ENCODE data around the gene SPATA33.

Gene SPATA33

DNA sequence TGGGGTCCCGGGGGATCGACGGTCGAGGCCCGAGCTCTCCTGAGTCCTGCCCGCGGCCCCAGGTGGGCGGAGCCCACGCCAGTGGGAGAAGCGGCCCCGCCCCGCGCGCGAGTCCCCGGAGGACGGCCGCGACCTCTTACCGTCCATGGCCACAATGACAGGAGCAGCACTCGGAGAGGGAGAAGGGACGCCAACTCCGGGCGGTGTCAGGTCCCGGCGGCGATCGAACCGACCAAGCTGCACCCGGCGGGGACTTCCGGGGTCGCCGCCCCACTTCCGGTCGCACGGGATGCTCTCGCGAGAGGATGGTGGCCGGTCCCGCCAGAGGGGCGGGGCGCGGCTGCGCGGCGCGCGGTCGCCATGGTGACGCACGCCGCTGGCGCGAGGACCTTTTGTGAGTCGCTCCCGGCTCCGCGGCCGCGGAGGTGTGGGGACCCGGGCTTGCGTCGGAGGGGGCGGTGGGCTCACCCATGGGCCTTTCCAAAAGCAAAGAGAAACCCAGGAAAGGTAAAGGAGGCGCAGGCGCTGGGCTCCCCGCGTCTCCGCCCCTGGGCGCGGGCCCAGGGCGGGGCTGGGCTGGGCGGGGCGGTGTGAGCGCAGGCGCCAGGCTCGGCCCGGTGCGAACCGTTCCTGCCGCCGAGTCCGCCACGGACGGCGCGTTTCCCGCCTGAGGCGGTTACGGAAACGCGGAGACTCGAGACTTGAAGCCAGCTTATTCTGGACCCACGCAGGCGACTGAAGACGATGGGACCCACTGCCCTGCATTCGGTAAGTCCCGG is at the start of gene SPATA33, which contains the start of gene CHMP1A:
Gene SPATA33 (plus strand): TSS at position 395 of the 779 bp plus-strand sequence. CDS start 76 bp downstream, at position 471.
Gene CHMP1A (minus strand): TSS at position 267 of the 779 bp plus-strand sequence. CDS start 120 bp downstream, at position 147.
- DNase-seq: peak; percentile 87 to 89

DNA sequence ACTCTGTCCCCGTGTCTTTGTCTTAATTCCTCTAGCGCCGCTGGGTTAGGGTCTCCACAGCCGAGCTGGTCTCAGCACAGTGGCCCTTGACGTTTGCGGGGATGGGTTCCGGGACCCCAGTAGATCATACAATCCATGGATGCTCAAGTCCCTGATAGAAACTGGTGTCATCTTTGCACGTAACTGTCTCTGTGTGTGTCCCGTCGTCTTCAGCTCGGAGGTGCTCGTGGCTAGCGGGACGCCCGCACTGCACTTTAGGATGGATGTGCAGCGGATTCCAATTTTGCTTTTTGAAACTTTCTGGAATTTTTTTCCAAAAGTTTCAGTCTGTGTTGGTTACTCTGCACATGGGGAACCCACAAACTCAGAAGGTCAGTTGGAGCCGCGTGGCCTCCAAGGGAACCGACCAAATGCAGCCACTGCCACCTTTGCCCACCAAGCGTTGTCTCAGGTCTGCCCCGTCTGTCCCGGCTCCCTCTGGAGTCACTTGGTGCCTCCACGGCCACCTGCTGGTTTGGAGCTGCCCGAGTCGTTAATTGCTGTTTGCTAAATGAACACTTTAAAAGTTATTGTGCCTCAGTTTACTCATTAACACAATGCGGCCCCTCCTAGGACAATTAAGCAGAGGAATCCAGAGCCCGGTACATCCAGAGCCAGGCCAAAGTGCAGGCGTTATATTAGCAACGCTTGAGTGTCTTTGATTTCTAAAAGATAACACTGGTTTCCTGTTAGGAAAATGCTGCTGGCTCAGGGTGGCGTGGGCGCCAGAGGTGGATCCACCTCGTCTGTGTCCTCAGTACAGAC is 49.5 kb upstream of the SPATA33 start:
- DNase-seq: no peak

DNA sequence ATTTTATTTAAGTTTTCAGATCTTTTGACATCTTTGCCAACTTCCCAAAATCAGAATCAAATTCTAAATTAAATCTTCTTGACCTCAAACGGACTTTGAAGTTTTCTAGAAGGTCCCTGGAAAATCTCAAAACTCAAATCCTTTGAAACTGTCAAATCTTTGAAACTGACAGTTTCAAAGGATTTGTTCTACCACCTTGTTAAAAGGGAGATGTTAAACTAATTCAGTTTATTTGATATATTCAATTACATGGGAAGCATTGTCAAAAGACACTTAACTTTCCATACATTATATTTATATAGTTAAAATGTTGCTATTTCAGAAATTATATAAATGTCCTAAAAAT is 47.6 kb upstream of the SPATA33 start:
- no peak for DNase-seq

DNA sequence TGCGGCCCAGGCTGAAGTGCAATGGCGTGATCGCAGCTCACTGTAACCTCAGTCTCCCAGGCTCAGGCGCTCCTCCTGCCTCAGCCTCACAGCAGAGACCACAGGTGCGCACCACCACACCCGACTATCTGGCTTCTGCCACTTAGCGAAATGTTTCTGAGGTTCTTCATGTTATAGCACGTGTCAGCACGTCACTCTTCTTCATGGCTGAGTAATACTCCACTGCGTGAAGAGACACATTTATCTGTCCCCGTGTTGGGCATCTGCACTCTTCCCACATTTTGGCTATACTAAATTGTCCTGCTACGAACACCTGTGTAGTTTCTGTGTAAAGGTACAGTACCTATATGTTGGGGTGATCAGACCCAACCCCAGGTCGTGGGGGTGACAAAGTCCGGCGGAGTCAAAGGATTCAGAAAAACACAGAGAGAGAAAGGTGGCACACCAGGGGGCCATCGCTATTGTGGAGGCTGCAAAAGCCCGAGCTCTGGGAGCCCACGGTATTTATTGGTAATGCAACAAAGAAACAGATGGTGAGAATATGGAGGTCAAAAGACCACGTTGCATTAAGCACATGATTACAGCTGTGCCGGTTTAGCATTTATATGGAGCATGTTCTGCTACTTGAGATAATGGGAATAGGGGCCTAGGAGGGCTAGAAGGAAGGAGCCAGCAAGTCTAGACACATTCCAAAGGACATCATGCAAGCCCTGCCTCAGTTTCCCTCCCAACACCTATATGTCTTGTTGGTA is 45.0 kb upstream of the SPATA33 start:
- no peak for DNase-seq

DNA sequence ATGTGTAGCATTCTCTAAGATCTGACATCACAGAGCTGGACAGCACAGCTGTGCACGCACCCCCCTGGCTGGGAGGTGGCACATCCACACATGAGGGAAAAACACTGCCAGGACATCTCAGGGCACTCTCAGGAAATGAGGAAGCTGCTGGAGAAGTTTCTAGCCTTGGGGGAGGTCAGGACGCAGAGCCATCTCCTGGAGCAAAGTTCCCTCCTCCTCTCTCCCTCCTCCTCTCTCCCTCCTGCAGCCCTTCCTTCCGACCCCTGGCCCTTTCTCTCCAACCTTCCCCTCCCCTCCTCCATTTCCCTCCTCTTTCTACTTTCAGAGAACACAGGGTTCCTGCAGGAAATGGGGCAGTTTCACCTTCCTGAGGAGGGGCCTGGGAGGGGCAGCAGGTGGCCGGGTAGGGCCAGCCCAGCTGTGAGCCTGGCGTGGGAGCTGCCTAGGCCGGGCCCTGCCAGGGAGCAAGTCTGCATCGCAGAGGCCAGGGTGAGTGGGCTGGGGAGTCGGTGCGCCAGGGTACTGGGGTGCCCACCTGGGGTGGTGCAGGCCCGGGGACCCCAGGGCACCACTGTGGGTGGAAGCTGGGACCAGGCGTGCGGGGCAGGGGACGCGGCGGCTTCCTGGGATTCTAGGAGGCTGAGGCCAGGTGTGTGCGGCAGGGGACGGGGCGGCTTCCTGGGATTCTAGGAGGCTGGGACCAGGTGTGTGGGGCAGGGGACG is 44.2 kb upstream of the SPATA33 start, which contains the start of gene DPEP1:
Gene DPEP1 (plus strand): TSS at position 412 of the 723 bp plus-strand sequence. CDS start 16,769 bp downstream, outside the sequence.
- DNase-seq: no peak

DNA sequence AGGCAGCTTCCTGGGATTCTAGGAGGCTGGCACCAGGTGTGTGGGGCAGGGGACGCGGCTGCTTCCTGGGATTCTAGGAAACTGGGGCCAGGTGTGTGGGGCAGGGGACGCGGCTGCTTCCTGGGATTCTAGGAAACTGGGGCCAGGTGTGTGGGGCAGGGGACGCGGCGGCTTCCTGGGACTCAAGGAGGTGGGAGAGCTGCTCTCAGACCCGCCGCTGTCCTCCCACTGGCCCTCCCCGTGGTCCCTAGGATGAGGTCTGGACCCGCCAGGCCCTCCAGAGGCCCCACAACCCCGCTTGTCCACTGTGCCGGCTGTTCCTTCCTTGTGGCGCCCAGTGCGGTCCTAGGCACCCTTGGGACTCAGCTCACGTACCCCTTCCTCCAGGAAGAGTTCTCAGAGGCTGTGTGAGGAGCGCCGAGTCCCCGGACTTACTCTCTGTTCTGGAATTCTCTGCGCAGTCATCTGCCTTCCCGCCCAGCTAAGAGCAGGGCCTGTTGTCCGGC is 43.6 kb upstream of the SPATA33 start:
- no peak for DNase-seq

DNA sequence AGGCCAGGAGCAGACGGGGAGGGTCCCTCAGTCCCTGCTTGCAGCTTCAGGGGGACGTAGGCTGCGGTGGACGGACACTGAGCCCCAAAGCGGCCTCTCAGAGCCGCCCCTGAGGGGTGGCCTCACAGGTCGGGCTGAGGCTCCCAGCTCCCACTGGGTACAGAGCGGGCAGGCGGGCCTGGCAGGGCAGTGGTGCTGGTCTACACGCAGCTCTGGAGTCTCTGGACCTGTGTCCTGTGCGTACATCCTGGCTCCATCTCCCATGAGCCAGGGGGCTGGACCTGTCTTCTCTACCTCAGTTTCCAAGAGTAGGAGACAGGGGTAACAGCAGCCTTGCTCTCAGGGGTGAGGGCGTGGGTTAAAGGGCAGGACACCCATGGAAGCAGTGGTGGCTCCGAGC is 42.5 kb upstream of the SPATA33 start:
- no peak for DNase-seq

DNA sequence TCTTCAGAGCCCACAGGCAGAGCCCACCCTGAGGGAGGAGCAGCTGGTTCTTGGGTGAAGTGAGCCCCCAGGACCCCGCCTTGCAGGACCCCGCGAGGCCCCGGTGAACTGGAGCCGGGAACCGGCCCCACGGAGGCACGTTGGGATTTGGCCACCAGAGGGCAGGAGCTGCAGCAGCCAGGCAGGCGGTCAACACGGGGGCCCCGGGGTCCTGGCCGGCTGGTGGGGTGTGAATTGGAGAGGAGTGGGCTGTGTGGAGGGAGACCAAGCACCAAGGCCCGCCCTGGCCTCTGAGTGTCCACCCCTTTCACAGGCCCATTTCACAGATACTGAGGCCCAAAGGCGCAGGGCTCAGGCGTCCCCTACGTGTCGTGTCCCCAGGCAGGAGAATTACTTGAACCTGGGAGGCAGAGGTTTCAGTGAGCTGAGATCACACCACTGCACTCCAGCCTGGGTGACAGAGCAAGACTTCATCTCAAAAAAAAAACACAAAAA is 42.0 kb upstream of the SPATA33 start:
- DNase-seq: no peak

DNA sequence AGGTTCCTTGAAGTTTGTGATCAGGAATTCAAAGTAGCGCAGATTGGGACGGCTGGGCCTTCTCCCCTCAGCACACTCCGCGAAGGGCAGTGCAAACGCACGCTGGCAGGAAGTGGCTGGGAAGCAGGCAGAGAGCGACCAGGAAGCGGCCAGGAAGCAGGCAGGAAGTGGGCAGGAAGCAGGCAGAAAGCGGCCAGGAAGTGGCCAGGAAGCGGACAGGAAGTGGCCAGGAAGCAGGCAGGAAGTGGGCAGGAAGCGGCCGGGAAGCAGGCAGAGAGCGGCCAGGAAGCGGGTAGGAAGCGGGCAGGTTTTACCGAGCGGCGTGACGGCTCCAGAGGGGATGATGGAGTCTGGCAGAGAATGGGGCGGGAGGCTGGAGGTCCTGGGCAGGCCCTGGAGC is 41.0 kb upstream of the SPATA33 start:
- DNase-seq: no peak

DNA sequence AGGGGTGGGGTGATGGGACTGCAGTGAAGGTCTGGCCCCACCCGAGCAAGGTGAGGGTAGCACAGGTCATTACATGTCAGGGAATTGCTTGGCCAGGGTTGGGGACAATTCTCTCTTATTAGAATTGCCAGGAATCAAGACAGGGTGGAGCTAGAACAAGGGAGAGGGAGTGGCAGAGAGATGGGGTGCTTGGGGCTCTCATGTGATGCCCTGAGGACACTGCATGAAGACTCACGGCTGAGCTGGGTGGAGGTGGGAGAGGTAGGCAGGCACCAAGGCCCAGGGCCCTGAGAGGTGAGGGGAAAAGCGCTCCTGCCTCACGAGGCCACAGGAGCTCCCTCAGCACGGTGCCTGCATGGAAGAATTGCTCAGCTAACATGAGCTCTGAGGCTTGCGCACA is 40.6 kb upstream of the SPATA33 start:
- no peak for DNase-seq

DNA sequence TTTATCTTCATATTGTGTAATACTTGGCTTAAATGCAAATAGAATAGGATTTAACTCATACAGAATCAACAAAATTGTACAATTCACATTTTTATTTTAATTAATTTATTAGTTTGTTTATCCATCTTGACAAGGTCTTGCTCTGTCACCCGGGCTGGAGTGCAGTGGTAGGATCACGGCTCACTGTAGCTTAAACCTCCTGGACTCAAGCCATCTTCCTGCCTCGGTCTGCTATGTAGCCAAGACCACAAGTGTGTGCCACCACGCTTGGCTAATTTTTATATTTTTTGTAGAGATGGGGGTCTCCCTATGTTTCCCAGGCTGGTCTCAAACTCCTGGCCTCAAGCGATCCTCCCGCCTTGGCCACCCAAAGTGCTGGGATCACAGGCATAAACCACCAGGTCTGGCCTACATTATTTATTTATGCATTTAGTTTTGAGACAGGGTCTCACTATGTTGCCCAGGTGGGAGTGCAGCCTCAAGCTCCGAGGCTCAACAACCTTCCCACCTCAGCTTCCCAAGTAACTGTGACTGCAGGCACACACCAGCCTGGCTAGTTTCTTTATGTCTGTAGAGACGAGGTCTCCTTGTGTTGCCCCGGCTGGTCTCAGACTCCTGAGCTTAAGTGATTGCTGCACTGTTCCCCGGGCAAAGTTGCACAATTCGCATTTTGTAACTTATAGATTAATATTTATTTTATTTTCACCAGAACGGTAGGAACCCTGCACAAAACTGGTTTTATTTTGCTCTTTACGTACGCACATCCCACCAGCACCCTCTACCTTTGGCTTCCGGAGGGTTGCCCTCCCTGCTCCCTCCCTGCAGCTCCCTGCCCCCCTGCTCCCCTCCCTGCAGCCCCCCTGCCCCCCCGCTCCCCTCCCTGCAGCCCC is 39.3 kb upstream of the SPATA33 start:
- no peak for DNase-seq

DNA sequence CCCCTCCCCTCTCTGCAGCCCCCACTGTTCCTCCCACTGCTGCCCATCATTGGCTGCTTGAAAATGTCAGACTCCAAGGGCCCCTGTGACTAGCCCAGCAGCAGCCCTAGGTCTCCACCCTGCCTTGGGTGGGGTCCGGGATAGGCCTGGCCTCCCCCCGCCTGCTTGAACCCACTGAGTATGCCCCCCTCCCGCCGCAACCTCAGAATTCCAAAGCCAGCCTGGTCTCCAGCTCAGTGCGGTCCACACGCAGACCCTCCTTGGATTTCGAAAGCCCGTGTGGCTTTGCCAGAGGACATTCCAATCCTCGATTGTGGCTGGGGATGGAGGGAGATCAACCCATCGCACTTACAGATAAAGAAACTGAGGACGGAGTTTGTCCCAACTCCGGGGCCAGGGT is 37.8 kb upstream of the SPATA33 start:
- no peak for DNase-seq

DNA sequence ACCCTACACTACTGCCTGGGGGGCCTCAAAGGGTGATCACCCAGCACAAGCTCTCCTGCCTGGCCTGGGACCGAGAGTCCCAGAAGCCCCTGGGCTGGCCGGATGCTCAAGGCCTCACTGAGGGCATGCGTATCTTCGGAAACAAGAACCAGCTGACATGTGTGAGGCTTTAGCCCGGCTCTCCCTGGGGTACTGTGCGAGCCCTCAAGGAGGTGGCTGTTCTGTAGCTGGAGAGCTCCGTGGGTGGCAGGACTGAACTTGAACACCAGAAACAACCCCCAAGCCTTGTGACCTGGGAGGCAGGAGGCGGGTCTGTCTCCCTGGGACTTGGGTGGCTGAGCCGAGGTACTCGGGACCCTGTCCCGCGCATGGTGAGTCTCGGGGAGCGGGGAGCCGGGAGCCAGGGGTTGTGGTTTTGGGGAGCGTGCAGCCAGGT is 37.2 kb upstream of the SPATA33 start:
- DNase-seq: no peak

DNA sequence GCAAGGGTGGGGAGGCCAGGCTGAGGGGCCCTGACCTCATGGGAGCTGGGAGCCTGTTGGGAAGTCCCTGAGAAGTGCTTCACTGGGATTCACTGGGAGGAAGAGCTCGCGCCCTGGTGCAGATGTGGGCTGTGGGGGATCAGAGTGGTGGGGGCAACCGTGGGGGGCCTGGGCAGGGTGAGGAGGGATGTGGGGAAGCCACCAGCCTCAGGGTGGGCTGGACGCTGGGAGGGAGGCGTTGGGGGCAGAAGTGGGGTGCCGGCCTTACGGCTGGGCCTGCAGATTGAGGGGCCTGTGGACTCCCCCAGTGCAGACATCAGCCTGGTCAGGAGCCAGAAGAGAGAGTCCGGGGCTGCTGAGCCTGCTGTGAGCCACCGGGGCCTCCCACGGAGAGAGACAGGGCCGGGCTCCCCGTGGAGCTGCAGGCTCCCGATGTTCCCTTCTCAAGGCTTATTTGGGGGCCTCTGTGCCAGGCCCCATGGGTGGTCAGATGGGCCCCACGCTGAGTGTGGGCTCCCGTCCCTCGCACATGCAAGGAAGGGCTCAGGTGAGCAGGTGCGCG is 36.4 kb upstream of the SPATA33 start:
- no peak for DNase-seq

DNA sequence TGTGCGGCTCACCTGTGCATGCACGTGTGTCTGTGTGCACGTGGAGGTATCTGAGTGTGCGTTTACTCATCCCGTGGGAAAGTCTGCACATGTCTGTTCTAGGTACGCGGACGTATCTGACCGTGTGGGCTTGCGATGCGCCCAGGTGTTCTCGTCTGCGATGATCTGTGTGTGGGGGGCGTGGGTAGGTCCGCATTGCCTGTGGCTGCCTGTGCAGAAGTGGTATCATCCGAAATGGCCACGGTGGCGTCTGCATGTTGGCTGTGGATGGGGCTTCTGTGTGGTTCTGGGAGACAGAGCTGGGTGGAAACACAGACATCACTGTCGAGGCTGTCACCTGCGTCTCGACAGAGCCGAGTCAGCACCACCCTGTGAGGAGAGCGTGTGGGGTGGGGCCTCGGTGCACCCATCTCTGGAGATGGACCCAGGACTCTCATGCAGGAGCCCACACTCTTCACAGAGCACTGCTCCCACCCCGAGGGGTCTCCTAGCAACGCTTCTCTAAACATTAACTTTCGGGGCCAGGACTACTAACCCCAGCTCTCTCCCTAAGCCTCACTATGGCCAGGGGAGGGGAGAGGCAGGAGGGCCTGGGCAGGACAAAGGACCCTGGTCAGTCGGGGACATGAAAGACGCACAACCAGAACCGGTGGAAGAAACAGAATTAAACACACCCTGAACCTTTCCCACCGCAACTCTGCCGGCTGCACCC is 35.8 kb upstream of the SPATA33 start:
- no peak for DNase-seq

DNA sequence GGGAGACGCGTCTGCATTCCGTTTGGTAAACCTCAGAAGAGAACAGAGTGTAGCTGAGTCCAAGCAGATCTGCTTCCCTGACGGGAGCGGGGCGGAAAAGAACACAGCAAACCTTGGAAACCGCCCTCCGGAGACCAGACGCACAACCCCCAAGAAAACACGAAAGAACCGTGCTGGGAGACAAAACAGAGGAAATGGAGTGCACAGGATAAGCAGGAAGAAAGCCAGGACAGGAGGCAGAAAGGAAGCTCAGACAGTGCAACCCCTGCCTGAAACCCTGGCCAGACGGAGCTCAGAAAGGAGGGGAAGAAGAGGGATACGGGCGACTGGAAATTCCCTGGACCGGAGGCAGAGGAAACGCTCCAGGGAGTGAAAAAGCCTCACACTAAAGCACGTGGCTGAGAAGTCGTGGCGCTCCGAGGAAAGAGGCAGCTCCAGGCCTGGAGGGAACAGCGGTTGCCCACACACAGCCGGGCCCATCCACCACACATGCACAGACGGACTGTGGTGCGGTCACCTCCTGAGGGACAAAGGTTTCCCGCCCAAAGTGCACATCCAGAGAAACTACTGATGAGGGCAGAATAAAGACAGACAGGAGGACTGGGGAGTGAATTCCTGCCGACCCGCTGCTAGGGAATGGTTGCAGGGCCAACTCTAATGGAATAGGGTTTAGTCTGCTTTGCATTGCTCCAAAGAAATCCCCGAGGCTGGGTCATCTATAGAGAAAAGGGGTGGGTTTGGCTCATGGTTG is 34.0 kb upstream of the SPATA33 start:
- no peak for DNase-seq

DNA sequence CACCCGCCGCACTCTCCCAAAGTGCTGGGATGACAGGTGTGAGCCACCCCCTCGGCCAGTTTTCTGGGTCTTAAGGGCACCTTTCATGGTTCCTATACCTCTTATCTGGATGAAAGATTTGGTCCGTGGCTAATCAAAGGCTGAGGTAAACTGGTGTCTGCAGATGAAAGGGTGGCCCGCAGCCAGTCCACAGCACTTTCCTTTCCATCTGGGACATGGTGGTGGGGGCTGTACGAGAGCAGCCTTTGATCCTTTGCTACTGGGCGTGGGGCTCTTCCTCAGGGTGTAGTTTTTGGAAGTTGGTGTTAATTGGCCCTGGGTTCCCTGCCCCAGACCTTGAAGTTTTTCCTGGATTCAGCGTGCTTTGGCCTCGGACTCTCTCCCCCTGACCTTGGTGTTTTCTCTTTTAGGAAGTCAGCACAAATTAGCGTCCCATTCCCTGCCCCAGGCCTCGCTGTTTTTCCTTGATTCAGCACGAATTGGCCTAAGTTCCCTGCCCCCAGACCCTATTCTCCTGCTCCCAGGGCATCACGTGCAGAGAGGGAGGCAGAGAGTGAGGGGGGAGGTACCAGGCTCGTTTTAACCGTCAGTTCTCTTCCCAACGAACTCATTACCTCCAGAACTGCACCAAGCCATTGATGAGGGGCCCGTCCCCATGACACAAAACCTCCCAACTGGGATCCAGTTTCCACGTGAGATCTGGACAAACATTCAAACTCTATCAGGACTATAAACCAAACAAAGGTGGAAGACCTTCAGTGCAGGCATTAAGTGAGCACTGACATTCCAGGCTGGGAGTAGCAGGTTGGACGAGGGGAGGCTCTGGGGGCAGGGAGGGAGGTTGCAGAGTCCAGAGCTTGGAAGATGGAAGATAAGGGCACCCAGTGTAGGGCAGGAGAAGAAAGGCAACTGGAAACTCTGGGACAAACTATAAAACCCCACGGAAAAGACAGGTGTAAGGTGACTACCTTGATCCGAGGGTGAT is 32.6 kb upstream of the SPATA33 start:
- no peak for DNase-seq
